T-helper 2 cell treated with Interferon-gamma antibody and Interleukin-4, amounts not matched to agents 100 ng/mL and 5 ng/mL, for 36 hours (primary cell): ENCODE data around the gene EML4. TPM values are rescaled to one million over a fixed set of nuclear protein-coding genes. Genes with fewer than 3 reads are reported as not detected.
"Not testable (repeated sequence)": the region's sequence is repeated elsewhere in the genome, so short reads cannot be mapped to it uniquely, and the experiment has no call there.

Experiments
- intact Hi-C: fragments of 100-400 bp; cut with micrococcal nuclease; formaldehyde crosslinking; loops from one replicate; pipeline ENCODE4 v1.15.1; 2023
- total RNA-seq: library from RNA; stranded (reverse); gene quantifications from 2 replicates; pipeline ENCODE4 v1.2.3, GENCODE V29; 2022

The EML4 gene
- total RNA-seq, 1 donor from 2014 or later = 71.4 TPM

GRCh38 chr2:42342061-42342794, 173.1 kb downstream of the EML4 start:
- intact Hi-C loops = no loop called here

GRCh38 chr2:42342795-42343241, 173.7 kb downstream of the EML4 start:
- intact Hi-C loops = no loop called here

- intact Hi-C loops = no loop called here
Observed at GRCh38 chr2:42345986-42346385, 176.8 kb downstream of the EML4 start.

- intact Hi-C loops = not testable (repeated sequence)
Observed at GRCh38 chr2:42346856-42347255, 177.7 kb downstream of the EML4 start.

- intact Hi-C loops = not testable (repeated sequence)
Observed at GRCh38 chr2:42347518-42347917, 178.4 kb downstream of the EML4 start.

GRCh38 chr2:42348113-42348805, 179.1 kb downstream of the EML4 start:
- intact Hi-C loops = no loop called here

- intact Hi-C loops = no loop called here
Observed at GRCh38 chr2:42350434-42351063, 181.4 kb downstream of the EML4 start.

- intact Hi-C loops = no loop called here
Observed at GRCh38 chr2:42351864-42352263, 182.7 kb downstream of the EML4 start.

GRCh38 chr2:42353792-42354429, 184.8 kb downstream of the EML4 start:
- intact Hi-C loops = no loop called here

GRCh38 chr2:42359304-42359964, 190.3 kb downstream of the EML4 start:
- intact Hi-C loops = no loop called here

- intact Hi-C loops = loop anchor here (2.0 to 10.0 kb wide), 7 partner anchors 63 to 1277 kb away; partner anchors contain the start of genes MTA3 and PLEKHH2
Observed at GRCh38 chr2:42359965-42360483, 190.9 kb downstream of the EML4 start.

GRCh38 chr2:42360493-42360889, 191.3 kb downstream of the EML4 start:
- intact Hi-C loops = loop anchor here (2.0 to 10.0 kb wide), 7 partner anchors 64 to 1277 kb away; partner anchors contain the start of genes MTA3 and PLEKHH2

- intact Hi-C loops = loop anchor here (1.0 to 10.0 kb wide), 10 partner anchors 64 to 1276 kb away; partner anchors contain the start of genes EML4, MTA3 and PLEKHH2
Observed at GRCh38 chr2:42360890-42361727, 192.0 kb downstream of the EML4 start, which contains the start of gene COX7A2L. Gene COX7A2L (minus strand): TSS chr2:42361217. CDS start chr2:42361161, 56 bp downstream.

GRCh38 chr2:42361728-42362283, 192.7 kb downstream of the EML4 start:
- intact Hi-C loops = loop anchor here (1.0 to 10.0 kb wide), 10 partner anchors 65 to 1275 kb away; partner anchors contain the start of genes EML4, MTA3 and PLEKHH2

- intact Hi-C loops = loop anchor here (5.0 to 10.0 kb wide), 2 partner anchors 301 to 1274 kb away; partner anchors contain the start of gene PLEKHH2
Observed at GRCh38 chr2:42363413-42363812, 194.3 kb downstream of the EML4 start.

GRCh38 chr2:42364658-42365057, 195.5 kb downstream of the EML4 start:
- intact Hi-C loops = loop anchor here (5.0 to 10.0 kb wide), 2 partner anchors 300 to 1273 kb away; partner anchors contain the start of gene PLEKHH2

- intact Hi-C loops = loop anchor here (10.0 kb wide), 1 partner anchor 298 kb away; no protein-coding TSS in a partner anchor
Observed at GRCh38 chr2:42366411-42366810, 197.3 kb downstream of the EML4 start.

- intact Hi-C loops = loop anchor here (10.0 kb wide), 1 partner anchor 297 kb away; no protein-coding TSS in a partner anchor
Observed at GRCh38 chr2:42367835-42368234, 198.7 kb downstream of the EML4 start.
